Activated naive CD4-positive, alpha-beta T cell treated with anti-CD3 and anti-CD28 coated beads for 36 hours (primary cell): Measurements from ENCODE around the gene KRT12. TPM values are rescaled to one million over a fixed set of nuclear protein-coding genes. Genes with fewer than 3 reads are reported as not detected.
"Not testable (repeated sequence)": the region's sequence is repeated elsewhere in the genome, so short reads cannot be mapped to it uniquely, and the experiment has no call there.

ENCODE experiments used
- CTCF ChIA-PET: fragments of 350-600 bp; sonication (Branson Sonifier 250); formaldehyde crosslinking; loops from one replicate; lab custom pipeline; 2021; ENCODE audit warnings: antibody characterized with exemption; lab: Charles Lee
- DNase-seq: peaks from one replicate; pipeline ENCODE4 v3.0.0-alpha.2; 2020
- H3K27ac Mint-ChIP-seq: one replicate; pipeline ENCODE4 v1.8.0; 2021; ENCODE audit warnings: mild to moderate bottlenecking, mixed read lengths
- H3K27me3 Mint-ChIP-seq: one replicate; pipeline ENCODE4 v1.8.0; 2021; ENCODE audit warnings: low read depth, mixed read lengths
- H3K36me3 Mint-ChIP-seq: one replicate; pipeline ENCODE4 v1.8.0; 2021; ENCODE audit warnings: low read depth, mixed read lengths
- H3K4me1 Mint-ChIP-seq: one replicate; pipeline ENCODE4 v1.8.0; 2021; ENCODE audit warnings: low read depth, mixed read lengths
- H3K4me3 Mint-ChIP-seq: one replicate; pipeline ENCODE4 v1.8.0; 2021; ENCODE audit warnings: mild to moderate bottlenecking, moderate library complexity, mixed read lengths
- H3K9me3 Mint-ChIP-seq: one replicate; pipeline ENCODE4 v1.8.0; 2021; ENCODE audit warnings: mixed read lengths
- intact Hi-C: fragments of 100-400 bp; cut with micrococcal nuclease; formaldehyde crosslinking; loops from one replicate; pipeline ENCODE4 v1.15.1; 2023
- total RNA-seq, 2 experiments: library from RNA; stranded (reverse); gene quantifications; one replicate each; pipeline ENCODE4 v1.2.3, GENCODE V29; 2021

Gene KRT12
- total RNA-seq, 2 experiments from 2014 or later: not detected

DNA sequence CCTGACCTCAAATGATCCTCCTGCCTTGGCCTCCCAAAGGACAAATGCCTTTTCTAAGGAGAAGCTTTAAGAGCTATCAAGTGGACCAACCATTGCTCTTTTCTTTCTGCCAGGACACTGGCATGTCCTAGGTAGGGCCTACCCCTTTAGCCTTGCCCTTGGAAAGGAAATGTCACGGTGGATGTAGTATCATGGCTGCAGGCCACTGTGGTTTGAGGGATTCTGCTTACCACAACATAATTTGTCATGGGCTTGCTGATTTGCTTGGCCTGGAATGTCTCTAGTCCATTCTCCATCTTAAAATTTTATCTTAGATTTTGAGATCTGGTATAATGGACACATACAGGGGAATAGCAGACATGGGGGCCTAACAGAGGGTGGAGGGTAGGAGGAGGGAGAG is 12.0 kb upstream of the KRT12 start:
- intact Hi-C loops: no loop called here

DNA sequence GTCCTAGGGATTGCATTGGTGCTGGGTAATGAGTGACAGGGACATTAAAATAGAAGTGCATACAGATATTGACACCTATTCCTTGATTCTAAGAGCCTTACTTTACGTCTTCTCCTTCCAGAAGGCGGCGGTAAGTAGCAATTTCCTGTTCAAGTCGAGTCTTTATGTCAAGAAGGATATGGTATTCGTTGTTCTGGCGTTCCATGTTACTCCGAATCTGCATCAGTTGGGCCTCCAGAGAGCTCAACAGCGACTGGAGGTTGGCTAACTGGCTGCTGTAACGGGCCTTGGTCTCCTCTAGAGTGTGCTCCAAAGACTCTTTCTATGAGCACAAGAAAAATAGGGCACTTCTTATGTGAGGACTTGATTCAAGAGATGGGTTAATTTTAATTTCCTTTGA is 11.0 kb upstream of the KRT12 start:
- H3K36me3 Mint-ChIP-seq: no peaks in the 10 kb centered on the region
- H3K27ac Mint-ChIP-seq: no peak overlapping the region
- H3K4me3 Mint-ChIP-seq: no peak overlapping the region
- no peak for DNase-seq
- no peaks in the 10 kb centered on the region for H3K27me3 Mint-ChIP-seq
- CTCF ChIA-PET: interaction anchor here (0.6 kb wide), 1 partner anchor 444 kb away, joined by 4 read pairs; no protein-coding TSS in a partner anchor
- H3K4me1 Mint-ChIP-seq: no peaks in the 10 kb centered on the region
- intact Hi-C loops: no loop called here
- H3K9me3 Mint-ChIP-seq: no peaks in the 10 kb centered on the region

More for the DNA sequence above, 12.0 kb upstream of the KRT12 start:
- CTCF ChIA-PET: no interaction called here
- H3K9me3 Mint-ChIP-seq: no peaks in the 10 kb centered on the region
- no peak overlapping the region for H3K27ac Mint-ChIP-seq
- no peaks in the 10 kb centered on the region for H3K27me3 Mint-ChIP-seq
- DNase-seq: no peak
- no peaks in the 10 kb centered on the region for H3K4me1 Mint-ChIP-seq
- H3K36me3 Mint-ChIP-seq: no peaks in the 10 kb centered on the region
- H3K4me3 Mint-ChIP-seq: no peak overlapping the region

DNA sequence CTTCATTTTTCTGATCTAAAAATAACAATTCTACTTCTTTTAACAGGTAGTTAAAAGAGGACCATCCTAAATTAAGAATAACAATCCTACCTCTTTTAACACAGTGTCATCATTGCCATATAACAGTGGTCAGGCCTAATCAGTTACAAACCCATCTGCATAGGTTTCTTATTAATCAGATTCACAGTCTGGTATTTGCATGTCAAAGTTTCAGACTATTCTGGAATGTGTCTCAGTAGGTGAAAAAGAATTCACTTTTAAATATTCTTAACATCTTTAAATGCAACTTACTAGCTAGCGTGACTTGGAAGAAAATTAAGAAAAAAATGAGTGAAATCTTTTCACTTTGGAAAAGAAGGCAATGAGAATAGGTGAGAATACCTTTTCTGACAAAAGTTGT is 6.8 kb upstream of the KRT12 start:
- Mint-ChIP-seq H3K4me1 (no peaks in the 10 kb centered on the region), H3K36me3 (no peaks in the 10 kb centered on the region), H3K4me3 (no peak overlapping the region), H3K27me3 (peaks cover 2% of the 10 kb centered on the region), H3K9me3 (no peaks in the 10 kb centered on the region), H3K27ac (no peak overlapping the region)
- CTCF ChIA-PET: no interaction called here
- intact Hi-C loops: no loop called here
- DNase-seq: no peak

DNA sequence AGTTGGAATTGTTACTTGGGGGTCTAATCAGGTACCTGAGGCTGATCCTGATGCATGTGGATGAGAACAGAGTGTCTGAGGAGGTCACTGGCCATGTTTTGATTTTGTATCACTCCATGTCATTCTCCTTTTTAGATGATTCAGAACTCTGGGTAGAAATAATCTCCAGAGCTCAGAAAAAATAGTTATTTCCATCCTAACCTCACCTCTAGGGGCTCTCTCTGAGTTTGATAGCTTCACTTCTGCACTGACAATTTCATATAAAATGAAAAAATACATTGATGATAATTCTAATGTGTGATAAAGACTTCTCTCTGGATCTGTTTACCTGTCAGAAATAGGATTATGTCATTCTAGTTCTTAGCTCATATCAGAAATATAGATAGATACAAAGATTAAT is 6.2 kb upstream of the KRT12 start:
- no peaks in the 10 kb centered on the region for H3K4me1 Mint-ChIP-seq
- no peak overlapping the region for H3K4me3 Mint-ChIP-seq
- no peak for DNase-seq

DNA sequence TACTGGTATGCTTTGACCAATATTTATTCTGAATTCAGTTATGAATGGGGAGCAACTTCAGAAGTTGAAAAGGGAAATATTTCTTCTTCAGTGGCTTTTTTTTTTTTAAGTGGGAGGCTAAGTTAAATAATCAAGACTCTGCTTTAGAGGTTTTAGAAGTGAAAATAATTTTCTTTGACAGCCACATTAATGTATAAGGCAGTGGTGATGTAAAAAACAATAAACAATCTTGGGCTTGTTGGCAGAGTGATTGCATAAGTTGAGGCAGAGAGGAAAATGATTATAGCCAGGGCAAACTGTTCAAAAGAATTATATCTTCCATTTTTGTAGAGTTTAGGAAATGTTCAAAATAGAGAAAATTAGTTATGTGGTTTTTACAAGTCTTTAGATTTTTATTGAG is 5.4 kb upstream of the KRT12 start:
- Mint-ChIP-seq H3K4me3 (no peak overlapping the region), H3K4me1 (no peaks in the 10 kb centered on the region), H3K27ac (no peak overlapping the region), H3K27me3 (peaks cover 2% of the 10 kb centered on the region), H3K36me3 (no peaks in the 10 kb centered on the region), H3K9me3 (no peaks in the 10 kb centered on the region)
- DNase-seq: no peak
- CTCF ChIA-PET: no interaction called here
- intact Hi-C loops: no loop called here

More for the DNA sequence above, 6.2 kb upstream of the KRT12 start:
- Mint-ChIP-seq H3K27me3 (peaks cover 2% of the 10 kb centered on the region), H3K9me3 (no peaks in the 10 kb centered on the region), H3K36me3 (no peaks in the 10 kb centered on the region), H3K27ac (no peak overlapping the region)
- intact Hi-C loops: no loop called here
- CTCF ChIA-PET: interaction anchor here (0.6 kb wide), 1 partner anchor 59 kb away, joined by 5 read pairs; no protein-coding TSS in a partner anchor

DNA sequence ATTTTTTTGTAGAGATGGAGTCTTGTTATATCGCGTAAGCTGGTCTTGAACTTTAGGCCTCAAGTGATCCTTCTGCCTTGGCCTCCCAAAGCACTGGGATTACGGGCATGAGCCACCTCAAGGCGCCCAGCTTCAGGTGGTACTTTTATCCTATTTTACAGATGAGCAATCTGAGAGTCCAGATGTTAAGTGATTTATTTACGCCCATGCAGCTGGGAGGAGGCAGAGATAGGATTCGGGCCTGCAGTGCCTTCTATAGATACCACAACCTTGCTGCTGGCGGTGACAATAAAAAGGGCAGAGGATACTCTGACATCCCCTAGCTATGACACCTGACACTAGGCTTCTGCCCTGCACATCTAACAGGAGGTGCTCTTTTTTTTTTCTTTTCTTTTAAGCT is 4.3 kb upstream of the KRT12 start:
- intact Hi-C loops: no loop called here
- Mint-ChIP-seq H3K27me3 (peaks cover 6% of the 10 kb centered on the region), H3K4me3 (no peak overlapping the region), H3K9me3 (no peaks in the 10 kb centered on the region), H3K4me1 (no peaks in the 10 kb centered on the region), H3K36me3 (no peaks in the 10 kb centered on the region), H3K27ac (no peak overlapping the region)
- CTCF ChIA-PET: interaction anchor here (0.7 to 1.0 kb wide), 2 partner anchors 90 to 792 kb away, joined by 3 read pairs; no protein-coding TSS in a partner anchor
- no peak for DNase-seq

DNA sequence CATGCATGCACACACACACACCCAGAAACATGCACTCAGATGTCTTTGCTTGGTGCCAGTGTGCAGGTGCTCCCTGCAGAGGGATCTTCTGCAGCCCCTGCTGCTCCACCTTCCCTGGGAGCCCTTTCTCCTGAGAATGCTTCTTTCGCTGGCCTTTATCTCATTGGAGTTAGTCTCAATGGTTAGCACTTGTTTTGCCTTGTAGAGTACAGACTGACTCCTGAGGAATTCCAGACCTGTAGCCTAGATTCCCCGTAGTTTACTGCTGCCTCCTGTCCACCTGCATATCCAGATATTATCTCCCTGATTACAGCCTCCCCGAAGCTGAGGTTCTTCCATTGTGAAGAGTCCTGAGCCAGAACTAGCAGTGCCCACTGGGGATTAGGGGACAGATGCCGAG is 3.1 kb upstream of the KRT12 start:
- H3K36me3 Mint-ChIP-seq: no peaks in the 10 kb centered on the region
- H3K4me3 Mint-ChIP-seq: no peak overlapping the region
- DNase-seq: no peak
- no peak overlapping the region for H3K27ac Mint-ChIP-seq
- no peaks in the 10 kb centered on the region for H3K9me3 Mint-ChIP-seq
- H3K4me1 Mint-ChIP-seq: no peaks in the 10 kb centered on the region
- CTCF ChIA-PET: no interaction called here
- intact Hi-C loops: no loop called here
- peaks cover 6% of the 10 kb centered on the region for H3K27me3 Mint-ChIP-seq

DNA sequence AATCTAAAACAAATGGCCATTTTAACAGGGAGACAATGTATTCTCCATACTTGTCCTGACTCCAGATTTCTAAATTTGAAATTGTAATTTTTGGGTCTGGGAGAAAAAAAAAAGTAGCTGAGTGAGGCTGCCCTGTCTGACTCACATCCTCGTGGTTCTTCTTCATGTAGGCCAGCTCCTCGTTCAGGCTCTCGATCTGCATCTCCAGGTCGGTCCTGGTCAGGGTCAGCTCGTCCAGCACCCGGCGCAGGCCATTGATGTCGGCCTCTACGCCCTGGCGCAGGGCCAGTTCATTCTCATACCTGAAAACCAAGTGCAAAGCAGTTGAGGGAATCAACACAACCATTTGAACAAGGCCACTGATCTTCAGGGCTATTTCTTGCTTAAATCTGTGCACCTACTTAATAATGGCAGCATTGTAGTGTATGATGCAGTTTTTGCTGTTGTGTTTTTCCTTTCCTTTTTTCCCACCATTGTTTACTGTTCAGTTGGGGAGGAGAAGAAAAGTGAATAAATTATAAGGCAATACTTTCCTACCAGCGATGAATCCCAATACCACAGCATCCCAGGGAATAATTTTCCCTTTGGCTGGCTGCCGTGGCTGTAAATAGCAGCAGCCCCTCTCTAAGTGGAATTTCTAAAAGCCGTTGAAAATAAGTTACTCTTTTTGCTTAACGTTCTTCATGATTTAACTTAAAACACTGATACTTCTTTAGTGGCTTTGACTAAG is 2.2 kb downstream of the KRT12 start:
- DNase-seq: no peak
- Mint-ChIP-seq H3K9me3 (no peaks in the 10 kb centered on the region), H3K4me3 (no peak overlapping the region), H3K4me1 (no peaks in the 10 kb centered on the region), H3K27me3 (peaks cover 4% of the 10 kb centered on the region), H3K36me3 (no peaks in the 10 kb centered on the region), H3K27ac (no peak overlapping the region)
- intact Hi-C loops: no loop called here
- CTCF ChIA-PET: interaction anchor here (0.5 kb wide), 1 partner anchor 43 kb away, joined by 3 read pairs; no protein-coding TSS in a partner anchor

DNA sequence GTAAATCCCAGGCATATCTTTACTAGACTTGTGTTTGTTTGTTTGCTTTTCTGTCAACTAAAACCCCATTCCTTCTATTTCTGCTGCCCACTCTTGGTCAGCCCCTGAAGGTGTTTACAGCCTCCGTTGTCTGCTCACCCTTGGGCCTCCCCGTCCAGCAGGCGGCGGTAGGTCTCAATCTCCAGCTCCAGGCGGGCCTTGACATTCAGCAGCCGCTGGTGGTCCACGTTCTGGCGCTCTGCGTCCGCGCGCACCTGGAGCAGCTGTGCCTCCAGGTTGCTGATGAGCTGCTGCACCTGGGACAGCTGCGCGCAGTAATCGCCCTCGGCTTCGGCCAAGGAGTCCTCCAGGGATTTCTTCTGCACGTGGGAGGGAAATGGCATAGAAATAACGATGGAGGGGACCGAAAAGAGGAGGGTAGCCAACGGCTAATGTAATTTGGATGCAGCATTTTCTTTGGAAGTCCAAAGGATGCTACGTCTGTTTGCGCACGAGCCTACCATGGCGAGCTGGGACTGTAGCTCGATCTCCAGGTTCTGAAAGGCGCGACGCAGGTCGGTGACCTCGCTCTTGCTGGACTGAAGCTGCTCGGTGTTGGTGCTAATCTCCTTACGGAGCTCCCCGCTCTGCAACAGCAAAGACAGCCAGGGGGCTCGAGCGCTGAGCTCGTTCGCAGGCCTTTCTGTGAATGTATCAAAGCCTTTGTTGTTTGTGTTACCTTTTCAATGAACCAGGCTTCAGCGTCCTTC is 3.9 kb downstream of the KRT12 start:
- H3K9me3 Mint-ChIP-seq: no peaks in the 10 kb centered on the region

DNA sequence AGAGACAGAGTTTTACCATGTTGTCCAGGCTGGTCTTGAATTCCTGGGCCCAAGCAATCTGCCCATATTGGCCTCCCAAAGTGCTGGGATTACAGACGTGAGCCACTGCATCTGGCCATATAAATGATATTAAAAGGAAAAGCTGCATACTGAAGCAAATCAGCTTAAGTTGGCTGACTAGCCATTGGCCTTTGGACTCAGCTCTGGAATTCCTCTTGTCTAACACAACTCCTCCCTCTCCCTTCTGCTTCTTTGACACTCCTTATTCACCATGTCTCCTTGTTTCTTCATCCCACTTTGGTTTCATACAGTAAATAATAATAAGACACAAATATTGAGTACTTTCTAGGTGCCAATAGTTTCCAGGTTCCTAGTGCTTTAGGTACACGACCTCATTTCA is 7.5 kb downstream of the KRT12 start:
- no peak for DNase-seq
- Mint-ChIP-seq H3K27ac (no peak overlapping the region), H3K4me3 (no peak overlapping the region), H3K27me3 (no peaks in the 10 kb centered on the region), H3K4me1 (peaks cover 2% of the 10 kb centered on the region), H3K9me3 (no peaks in the 10 kb centered on the region), H3K36me3 (no peaks in the 10 kb centered on the region)
- CTCF ChIA-PET: interaction anchor here (0.7 to 1.7 kb wide), 2 partner anchors 803 to 804 kb away, joined by 3 to 4 read pairs; no protein-coding TSS in a partner anchor
- intact Hi-C loops: loop anchor here (5.0 kb wide), 1 partner anchor 463 kb away; no protein-coding TSS in a partner anchor

More for the DNA sequence above, 3.9 kb downstream of the KRT12 start:
- H3K27ac Mint-ChIP-seq: no peak overlapping the region
- intact Hi-C loops: no loop called here
- H3K4me1 Mint-ChIP-seq: no peaks in the 10 kb centered on the region
- CTCF ChIA-PET: no interaction called here
- DNase-seq: peak; percentile 12
- H3K36me3 Mint-ChIP-seq: no peaks in the 10 kb centered on the region
- H3K4me3 Mint-ChIP-seq: no peak overlapping the region
- peaks cover 4% of the 10 kb centered on the region for H3K27me3 Mint-ChIP-seq

DNA sequence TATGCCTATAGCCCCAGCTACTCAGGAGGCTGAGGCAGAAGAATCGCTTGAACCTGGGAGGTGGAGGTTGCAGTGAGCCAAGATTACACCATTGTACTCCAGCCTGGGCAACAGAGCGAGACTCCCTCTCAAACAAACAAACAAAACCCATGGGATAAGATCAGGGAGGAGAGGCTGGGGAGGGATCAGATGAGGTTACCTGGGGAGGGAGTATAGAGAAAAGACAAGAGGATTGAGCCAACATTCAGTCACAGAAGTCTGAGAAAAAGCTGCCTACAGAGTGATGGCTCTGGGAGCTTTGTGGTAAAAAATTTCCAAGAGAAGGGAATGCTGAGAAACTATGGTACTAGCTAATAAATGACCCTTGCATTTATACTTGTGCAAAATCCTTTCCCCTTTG is 8.4 kb downstream of the KRT12 start:
- CTCF ChIA-PET: interaction anchor here (0.7 to 1.7 kb wide), 3 partner anchors 98 to 804 kb away, joined by 3 to 4 read pairs (median 4); no protein-coding TSS in a partner anchor
- H3K36me3 Mint-ChIP-seq, H3K4me3 Mint-ChIP-seq, DNase-seq, H3K27ac Mint-ChIP-seq, H3K9me3 Mint-ChIP-seq, H3K27me3 Mint-ChIP-seq, H3K4me1 Mint-ChIP-seq: not testable (repeated sequence)
- intact Hi-C loops: loop anchor here (5.0 kb wide), 1 partner anchor 464 kb away; no protein-coding TSS in a partner anchor

DNA sequence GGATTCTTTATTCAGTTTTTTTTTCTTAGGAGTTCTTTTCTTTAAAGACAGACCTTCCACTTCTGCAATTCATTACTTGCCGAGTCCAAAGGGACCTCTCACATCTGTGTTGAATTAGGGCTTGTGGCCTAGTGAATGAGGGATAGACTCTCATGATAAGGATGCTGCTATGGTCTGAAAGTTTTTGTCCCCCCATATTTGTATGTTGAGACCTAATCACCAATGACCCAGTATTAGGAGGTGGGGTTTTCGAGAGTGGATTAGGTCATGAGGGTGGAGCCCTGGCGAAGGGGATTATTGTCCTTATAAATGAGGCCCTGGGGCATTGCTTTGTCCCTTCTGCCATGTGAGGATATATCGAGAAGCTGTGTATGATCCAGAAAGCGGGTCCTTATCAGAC is 9.5 kb downstream of the KRT12 start:
- Mint-ChIP-seq H3K9me3 (no peaks in the 10 kb centered on the region), H3K4me1 (peaks cover 2% of the 10 kb centered on the region), H3K36me3 (no peaks in the 10 kb centered on the region), H3K27ac (no peak overlapping the region), H3K27me3 (peaks cover 1% of the 10 kb centered on the region), H3K4me3 (no peak overlapping the region)
- CTCF ChIA-PET: interaction anchor here (0.7 to 2.1 kb wide), 5 partner anchors 11 to 791 kb away, joined by 3 to 10 read pairs (median 3); no protein-coding TSS in a partner anchor
- intact Hi-C loops: loop anchor here (1.0 to 5.0 kb wide), 3 partner anchors 465 to 791 kb away; no protein-coding TSS in a partner anchor
- no peak for DNase-seq
